Dermis blood vessel endothelial cell (primary cell): Measurements from ENCODE around the gene RSPO3. TPM values are rescaled to one million over a fixed set of nuclear protein-coding genes. Genes with fewer than 3 reads are reported as not detected.
"Not testable (repeated sequence)": the region's sequence is repeated elsewhere in the genome, so short reads cannot be mapped to it uniquely, and the experiment has no call there.

Source experiments
- DNase-seq: peaks from one replicate; pipeline ENCODE4 v3.0.0; 2010
- total RNA-seq: library from RNA; depleted of rRNA; stranded (reverse); fragments of >200 nt; gene quantifications from 2 replicates; pipeline ENCODE4 v1.2.3, GENCODE V29; 2014

RSPO3 gene
- total RNA-seq, 1 donor from 2014 or later = under 0.01 TPM

- peak; percentile 15 for DNase-seq
These were observed 88.1 kb downstream of the RSPO3 start for GRCh38 chr6:127206531-127207095.

GRCh38 chr6:127207591-127208120 is 89.2 kb downstream of the RSPO3 start:
- DNase-seq = peak; percentile 89

GRCh38 chr6:127210725-127211124 is 92.3 kb downstream of the RSPO3 start:
- DNase-seq = peak; percentile 79

GRCh38 chr6:127212376-127212775 is 93.9 kb downstream of the RSPO3 start:
- DNase-seq = no peak

- DNase-seq = not testable (repeated sequence)
These were observed 95.6 kb downstream of the RSPO3 start for GRCh38 chr6:127214032-127214431.

GRCh38 chr6:127214531-127214930 is 96.1 kb downstream of the RSPO3 start:
- not testable (repeated sequence) for DNase-seq

GRCh38 chr6:127215931-127216330 is 97.5 kb downstream of the RSPO3 start:
- no peak for DNase-seq

GRCh38 chr6:127216810-127217789 is 98.6 kb downstream of the RSPO3 start:
- no peak for DNase-seq

- no peak for DNase-seq
These were observed 101.4 kb downstream of the RSPO3 start for GRCh38 chr6:127219869-127220268.

GRCh38 chr6:127221201-127221600 is 102.7 kb downstream of the RSPO3 start:
- no peak for DNase-seq

- DNase-seq = no peak
These were observed 103.9 kb downstream of the RSPO3 start for GRCh38 chr6:127222418-127222817.

- no peak for DNase-seq
These were observed 107.0 kb downstream of the RSPO3 start for GRCh38 chr6:127225497-127225896.

GRCh38 chr6:127233819-127234218 is 115.3 kb downstream of the RSPO3 start:
- not testable (repeated sequence) for DNase-seq

- no peak for DNase-seq
These were observed 125.0 kb downstream of the RSPO3 start for GRCh38 chr6:127243501-127243900.

Other genes with a start within 250 kb of the RSPO3 start
- 35.3 and 46.3 TPM in 2 replicates for gene RNF146, start 148.2 kb downstream of the RSPO3 start, total RNA-seq
- gene ECHDC1, start 224.9 kb downstream of the RSPO3 start, total RNA-seq = 47.3 and 64.5 TPM in 2 replicates